HG03460 (cell line): ENCODE measurements around the gene NSMF.

ENCODE experiments used
- ATAC-seq: cut with Tn5 transposase; IDR thresholded peaks from one replicate; pipeline ENCODE4 v1.9.1; 2021; ENCODE audit not compliant: unreplicated experiment

Gene NSMF, protein sequence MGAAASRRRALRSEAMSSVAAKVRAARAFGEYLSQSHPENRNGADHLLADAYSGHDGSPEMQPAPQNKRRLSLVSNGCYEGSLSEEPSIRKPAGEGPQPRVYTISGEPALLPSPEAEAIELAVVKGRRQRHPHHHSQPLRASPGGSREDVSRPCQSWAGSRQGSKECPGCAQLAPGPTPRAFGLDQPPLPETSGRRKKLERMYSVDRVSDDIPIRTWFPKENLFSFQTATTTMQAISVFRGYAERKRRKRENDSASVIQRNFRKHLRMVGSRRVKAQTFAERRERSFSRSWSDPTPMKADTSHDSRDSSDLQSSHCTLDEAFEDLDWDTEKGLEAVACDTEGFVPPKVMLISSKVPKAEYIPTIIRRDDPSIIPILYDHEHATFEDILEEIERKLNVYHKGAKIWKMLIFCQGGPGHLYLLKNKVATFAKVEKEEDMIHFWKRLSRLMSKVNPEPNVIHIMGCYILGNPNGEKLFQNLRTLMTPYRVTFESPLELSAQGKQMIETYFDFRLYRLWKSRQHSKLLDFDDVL

DNA sequence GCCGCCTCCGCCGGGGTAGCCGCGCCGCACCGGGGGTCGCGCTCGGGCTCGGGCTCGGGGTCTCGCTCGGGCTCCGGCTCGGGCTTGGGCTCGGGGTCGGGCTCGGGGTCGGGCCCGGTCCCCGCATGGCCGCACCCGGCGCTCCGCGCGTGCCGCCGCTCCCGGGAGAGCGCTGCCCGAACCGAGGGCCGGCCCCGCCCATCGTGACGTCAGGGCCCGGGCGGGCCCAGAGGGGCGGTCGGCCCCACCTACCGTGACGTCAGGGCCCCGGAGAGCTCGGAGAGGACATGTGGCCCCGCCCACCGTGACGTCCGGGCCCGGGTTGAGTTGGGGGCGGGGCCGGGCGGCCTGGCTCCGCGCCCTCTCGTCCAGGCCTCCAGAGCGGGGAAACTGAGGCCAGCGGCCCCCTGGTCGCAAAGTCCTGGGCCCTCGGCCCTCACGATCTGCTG, at the start of gene NSMF:
Gene NSMF, minus strand, starts transcription at position 183 of the 449 bp plus-strand sequence. CDS start 232 bp downstream, outside the sequence.
- peak; percentile 56 for ATAC-seq

DNA sequence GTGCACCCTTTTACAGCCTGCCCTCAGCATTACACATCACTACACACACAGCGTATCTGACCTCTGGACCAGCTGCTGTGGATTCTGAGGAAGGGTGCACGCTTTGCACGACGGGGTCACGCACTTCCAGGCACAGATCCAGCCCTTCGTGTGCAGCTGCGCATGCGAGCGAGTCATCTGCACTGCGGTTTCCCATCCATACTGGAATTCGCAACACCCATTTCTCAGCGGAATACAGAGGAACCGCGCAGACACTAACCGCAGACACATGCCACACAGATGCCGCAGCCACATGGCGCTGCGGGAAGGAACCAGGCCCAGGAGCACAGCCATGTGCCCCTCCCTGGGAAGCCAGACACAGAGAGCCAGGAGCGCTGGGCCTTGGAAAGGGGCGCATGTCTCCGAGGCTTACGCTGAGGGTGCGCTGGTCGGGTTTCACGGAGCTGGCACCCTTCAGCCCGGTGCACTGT, 47.6 kb upstream of the NSMF start:
- no peak for ATAC-seq

DNA sequence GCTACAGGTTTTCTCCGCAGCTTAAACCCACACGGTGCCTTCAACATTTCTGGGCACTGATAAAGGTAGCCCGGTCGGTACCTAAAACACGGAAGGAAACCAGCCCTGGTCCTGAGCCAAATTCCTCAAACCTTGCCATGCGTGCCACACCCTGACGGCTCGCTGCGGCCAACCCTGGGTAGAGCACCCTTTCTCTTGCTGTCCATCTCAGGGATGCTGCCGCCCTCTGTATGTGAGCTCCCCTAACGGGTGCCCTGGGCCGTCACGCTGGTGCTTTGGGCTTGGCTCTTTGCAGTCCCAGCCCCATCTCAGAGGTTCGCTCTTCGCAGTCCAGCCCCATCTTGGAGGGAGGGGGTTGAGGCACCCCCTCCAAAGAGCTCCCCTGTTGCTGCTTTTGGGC, 47.1 kb upstream of the NSMF start:
- ATAC-seq = no peak

DNA sequence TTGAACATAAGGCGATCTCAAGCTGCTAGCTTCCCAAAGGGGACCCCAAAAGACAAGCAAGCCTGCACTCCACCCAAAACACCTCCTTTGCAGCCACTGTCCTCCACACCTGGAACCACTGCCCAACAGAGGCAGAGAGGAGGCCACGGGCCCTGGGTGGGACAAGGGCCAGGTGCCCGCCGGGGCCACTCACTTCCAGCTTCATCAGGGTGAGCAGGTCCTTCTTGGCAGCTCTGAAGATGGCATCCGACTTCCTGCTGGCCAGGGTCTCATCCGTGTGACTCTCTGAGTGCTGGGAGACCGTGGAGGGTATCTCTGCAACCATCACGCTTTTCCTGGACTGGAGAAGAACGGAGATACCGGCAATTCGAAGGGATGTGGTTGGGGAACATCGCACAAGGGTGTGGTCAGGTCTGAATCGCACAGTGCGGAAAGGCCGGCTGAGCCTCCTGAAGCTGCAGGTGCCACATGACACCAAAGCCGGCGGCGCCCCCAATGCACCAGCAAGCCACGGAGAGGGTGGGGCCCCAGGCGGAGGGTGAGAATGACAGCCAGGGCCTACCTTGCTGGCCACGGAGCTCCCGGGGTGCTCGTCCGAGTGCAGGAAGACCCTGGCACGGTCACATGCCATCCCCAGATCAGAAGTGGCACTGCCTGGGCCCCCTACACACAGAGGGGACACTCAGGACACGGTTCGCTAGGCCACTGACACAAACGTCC, 46.4 kb upstream of the NSMF start:
- ATAC-seq = no peak

DNA sequence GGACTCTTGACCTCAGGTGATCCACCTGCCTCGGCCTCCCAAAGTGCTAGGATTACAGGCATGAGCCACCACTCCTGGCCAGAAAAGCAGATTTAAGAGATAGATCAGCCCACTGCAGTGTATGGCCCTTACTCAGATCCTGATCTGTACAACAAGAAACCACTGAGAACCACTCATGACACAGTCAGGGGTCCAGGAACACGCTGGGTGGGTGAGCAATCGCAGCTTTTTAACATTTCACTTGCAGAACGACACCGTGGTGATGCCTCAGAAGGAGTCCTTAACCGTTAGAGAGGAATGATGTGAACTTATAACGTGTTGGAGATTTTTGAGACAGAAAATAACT, 45.3 kb upstream of the NSMF start:
- ATAC-seq = no peak

DNA sequence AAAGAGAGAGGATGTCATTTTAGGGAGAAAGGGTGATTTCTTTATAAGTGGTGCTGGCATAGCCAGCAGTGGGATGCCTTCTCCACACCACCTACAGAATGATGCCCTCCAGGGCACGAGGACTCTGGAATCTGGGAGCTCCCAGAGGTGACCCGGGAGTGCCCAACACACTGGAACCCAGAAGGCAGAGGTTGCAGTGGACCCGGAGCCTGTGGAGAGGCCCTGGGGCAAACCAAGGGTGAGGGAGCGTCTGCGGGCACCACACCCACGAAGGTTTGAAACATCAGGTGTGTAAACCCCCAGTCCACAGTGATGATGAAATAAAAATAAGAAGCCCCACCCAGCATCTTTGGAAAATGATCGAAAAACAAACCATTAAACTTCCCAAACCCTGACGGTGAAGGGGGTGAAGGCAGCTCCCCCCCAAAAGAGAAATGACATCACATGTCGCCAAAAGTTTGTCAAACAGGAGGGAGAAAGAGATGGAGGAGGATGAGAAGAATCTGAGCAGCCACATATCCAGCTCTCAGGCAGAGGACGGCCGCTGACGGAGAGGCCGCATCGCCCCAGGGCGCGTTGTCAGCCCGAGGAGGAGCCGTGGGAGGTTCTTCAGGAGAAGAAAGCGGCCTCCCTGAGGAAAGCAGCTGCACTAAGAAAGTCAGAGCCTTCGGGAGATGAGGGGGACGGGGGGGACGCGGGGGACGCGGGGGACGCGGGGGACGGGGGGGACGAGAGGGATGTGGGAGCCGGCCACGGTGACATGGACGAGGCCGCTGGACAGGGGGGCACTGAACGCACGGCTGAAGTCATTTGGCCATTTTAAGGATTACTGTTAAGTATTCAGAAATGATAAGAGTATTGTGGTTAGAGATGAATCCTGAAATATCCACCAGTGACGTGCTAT, 43.1 kb upstream of the NSMF start:
- no peak for ATAC-seq

DNA sequence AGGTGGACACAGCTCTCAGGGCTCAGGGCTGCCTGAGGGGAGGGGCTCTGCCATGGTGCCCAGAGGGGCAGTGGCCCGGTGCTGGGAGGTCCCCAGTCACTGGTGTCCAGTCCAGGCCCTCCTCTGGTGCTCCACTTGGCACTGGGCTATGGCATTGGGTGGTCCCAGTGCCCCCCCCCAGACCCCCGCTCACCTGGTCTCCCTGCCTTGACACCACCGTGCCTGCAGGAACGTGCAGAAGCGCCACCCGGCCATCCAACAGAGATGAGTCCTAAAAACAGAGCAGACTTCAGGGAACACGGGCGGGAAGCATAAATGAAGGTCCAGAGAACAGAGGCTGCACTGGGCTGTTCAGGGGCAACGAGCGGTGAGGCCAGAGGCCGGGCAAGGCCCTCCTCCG, 42.3 kb upstream of the NSMF start:
- no peak for ATAC-seq

DNA sequence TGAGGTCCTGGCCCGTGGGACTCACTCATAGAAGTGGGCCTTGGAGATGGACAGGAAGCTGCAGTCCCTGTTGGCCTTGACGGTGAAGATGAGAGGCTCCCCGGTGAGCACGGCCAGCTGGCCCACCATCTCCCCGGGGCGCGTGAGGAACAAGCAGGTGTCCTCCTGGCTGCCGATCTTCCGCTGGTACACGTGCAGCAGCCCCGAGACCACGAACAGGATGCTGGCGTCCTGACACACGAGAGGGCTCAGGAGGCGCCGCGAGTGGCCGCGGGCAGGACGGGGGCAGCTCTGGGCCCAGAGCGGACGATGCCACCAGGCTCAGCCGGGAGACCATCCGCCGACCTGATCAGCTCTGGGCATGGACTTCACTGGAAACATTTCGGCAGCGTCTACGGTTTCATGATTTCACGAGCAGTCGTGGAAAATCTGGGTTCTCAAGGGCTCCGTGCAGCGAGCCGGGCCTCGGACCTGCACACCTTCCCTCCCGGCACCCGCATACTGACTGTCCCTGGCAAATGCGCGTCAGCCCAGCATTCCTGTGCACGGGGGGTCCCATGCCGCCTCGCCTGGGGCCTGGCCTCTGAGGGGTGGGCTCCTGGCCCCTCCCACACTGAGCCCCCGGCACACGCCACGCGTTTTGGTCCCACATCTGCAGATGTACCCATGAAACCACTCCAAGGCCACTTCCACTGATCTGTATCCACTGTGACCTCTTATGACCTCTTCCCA, 41.7 kb upstream of the NSMF start:
- no peak for ATAC-seq

DNA sequence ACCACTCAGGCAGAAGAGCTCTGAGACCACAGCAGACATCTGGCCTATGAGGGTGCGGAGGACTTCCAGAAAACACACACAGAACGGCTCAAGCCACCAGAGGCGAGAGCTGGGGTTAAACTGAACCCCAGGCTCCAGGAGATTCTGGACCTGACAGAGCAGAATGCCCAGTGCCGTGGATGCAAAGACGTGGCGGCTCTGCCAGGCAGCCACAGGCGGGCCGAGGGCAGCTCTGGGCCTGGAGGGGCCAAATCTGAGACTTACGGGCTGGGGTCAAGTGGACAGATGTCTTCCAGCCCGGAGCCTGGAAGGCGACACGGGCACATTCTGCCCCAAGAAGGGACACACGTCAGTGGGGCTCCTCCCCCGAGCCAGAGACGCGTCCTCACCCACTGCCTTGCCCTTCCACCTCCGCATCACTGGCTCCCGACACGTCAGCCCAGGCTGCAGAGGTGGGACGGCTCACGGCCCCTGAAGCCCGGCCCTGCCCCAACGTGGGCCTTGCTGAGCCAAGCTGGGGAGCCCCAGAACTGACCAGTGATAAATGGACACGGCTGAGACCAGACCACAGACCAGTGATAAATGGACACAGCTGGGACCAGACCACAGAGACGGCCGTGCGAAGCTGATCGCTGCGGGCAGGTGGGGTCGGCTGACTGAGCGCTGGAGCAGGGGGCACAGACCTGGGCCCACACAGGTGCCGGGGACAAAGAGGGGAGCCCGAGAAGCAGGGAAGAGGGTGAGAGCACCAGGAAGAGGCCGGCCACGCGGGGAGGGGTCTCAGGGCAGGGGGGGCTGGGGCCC, 40.9 kb upstream of the NSMF start:
- no peak for ATAC-seq

DNA sequence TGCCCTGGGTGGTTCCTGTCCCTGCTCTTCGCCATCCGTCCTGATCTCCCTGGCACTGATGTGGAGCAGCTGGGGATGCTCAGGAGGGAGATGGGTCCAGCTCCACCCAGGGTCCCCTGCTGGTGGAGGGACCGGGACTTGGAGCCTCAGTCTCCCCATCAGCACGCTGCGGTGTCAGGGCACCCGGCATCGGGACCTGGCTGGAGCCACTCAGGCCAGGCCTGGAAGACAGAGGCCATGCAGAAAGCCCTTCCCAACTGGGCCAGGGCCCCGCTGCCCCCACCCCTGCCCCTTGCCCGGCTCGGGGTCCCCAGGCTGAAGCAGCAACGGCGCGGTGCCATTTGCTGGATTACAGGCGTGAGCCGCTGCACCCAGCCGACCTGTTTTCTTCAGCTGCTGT, 40.3 kb upstream of the NSMF start:
- no peak for ATAC-seq

DNA sequence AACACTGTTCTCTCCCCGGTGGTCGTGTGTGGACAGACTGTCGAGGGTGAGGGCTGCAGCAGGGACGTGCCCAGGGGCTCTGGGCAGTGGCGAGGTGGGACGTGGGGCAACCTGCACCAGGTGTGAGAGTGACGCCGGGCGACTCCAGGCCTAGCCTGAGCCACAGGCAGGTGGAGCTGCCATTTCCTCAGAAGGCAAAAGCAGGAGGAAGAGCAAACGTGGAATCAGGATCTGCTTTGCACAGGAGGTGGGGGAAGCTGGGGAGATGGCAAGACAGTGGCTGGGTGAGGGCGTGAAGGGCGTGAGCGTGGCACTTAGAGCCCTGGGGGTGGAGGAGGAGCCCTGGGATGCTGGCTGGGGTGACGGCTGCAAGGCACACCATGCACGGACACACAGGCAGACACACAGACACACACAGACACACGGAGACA, 39.6 kb upstream of the NSMF start:
- ATAC-seq = no peak

DNA sequence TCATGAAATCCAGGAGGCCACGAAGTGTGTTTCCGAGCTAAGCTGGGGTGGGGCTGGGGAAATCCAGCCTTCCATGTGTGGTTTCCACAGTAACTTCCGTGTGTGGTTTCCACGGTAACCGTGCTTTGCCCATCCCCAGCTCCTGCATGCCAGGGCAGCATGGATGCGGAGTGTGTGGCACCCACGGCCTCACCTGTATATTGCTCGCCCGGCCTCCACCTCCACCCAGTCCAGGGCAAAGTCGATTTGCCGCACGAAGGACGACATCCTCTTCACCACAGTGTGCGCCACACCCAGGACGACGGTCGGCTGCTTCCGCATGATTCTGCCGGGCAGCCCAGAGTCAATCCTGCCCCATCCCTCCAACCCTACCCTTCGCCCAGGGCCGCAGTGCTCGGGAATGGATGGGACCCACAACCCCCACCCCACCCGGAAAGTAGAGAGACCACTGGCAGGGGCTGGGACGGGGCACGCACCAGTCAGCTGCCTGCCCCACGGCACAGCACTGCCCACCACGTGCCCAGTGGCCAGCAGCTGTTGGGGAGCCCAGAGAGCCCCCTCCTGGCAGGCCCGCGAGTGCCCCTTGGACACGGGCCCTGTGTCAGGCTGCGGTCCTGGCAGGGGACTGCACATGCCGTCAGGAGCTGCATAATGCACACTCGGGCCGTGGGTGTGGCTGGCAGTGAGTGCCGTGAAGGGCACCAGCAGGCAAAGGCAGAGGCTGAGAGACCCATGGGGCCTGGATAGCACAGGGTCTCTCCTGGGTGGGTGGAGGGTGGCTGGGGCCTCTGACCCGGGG, 39.0 kb upstream of the NSMF start:
- ATAC-seq = no peak

DNA sequence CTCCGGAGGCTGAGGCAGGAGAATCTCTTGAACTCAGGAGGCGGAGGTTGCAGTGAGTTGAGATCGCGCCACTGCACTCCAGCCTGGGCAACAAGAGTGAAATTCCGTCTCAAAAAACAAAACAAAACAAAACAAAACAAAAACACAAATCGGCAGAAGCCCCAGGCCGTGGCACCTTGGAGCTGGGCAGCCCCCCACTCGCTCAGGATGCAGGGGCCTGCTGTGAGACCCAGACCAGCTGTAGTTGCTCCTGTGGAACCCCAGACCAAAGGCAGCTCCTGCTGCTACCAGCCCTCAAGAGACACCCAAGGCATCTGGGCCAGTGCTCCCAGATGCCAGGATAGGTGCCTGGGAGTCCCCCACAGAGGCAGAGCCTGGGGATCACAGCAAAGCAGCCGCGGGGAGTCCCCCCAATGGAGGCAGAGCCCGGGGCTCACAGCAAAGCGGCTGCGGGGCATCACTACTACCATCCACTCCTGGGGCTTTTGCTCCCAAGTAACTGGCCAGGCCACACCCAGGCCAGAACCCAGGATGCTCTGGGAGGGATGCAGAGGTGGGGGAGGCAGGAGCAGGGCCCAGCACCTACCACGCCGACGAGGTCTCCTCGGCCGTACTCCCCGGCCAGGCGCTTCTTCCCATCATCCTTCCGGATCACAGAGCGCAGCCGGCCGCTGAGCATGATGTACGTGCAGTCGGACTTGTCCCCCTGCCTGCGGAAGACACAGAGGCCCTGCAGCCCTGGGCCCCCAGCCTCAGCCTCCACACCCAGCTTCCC, 37.7 kb upstream of the NSMF start:
- no peak for ATAC-seq

DNA sequence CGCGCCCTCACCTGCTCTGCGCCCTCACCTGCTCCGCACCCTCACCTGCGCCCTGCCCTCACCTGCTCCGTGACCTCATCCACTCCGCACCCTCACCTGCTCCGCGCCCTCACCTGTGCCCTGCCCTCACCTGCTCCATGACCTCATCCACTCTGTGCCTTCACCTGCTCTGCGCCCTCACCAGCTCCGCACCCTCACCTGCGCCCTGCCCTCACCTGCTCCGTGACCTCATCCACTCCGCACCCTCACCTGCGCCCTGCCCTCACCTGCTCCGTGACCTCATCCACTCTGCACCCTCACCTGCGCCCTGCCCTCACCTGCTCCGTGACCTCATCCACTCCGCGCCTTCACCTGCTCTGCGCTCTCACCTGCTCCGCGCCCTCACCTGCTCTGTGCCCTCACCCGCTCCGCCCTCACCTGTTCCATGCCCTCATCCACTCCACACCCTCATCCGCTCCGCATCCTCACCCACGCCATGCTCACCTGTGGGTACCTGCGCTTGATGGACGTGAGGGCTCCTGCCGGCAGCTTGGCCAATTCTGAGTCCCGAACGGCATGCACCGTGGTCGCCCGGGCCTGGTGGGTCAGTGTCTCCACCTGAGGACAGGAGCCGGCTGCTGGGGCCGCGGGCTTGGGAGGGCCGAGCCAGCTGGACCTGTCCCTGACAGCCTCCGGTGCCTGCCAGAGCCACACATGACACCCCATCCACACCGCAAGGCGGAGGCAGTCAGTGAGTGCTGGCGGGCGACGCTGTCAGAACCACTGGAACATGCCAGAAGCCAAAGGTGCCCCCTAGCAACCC, 35.6 kb upstream of the NSMF start:
- no peak for ATAC-seq

DNA sequence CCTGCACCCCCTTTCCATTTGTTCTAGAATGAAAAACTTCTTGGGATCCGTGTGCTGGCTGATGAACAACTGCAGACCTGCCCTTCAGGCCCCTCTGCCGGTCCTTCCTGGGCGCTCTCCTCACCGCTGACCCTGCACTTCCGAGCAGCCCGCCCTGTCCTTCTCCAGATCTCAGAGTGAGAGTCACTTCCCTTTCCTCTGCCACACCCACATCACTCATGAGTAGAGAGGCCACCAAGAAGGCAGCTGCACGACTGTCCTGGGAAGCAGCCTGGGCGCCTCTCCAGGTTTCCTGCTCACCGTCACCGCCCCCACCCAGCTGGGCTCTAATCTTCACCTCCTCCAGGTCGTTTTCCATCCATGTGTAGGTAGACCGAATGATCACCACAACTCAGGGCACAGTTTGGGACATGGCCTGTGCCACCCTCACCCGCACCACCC, 35.0 kb upstream of the NSMF start:
- ATAC-seq = no peak

DNA sequence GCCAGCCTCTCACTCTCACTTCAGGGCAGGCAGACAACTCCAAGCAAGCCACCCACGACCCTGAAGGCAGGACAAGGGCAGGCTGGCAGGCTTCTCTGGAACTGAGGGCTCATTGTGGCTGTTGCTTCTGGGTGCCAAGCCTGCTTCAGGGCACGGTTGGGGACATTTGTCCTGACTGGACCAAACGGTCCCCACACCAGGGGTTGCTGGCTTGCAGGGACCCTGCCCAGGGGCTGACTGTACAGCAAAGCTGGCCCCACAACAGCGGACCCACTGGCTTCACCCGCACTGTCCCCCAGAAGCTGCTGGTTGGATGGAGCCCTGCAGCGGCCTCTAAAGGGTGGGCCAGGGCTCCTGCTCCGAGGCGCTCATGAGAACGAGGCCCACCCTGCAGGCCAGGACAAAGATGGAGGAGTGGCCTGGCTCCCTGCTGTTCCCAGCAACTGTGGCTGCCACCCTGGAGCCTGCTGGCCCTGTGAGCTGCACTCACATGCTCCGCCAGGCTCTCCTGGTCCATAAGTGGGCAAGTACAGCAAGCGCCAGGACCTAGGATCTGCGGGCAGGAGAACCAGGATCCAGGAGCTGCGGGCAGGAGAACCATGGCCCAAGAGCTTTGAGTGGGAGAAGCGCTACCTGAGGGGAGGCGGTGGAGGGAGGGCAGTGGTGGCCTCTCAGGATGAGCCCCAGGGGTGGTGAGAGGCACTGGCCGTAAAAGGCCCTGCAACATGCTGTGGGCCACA, 34.4 kb upstream of the NSMF start:
- no peak for ATAC-seq
